Measurements from ENCODE around the gene FOXK2. TPM values are rescaled to one million over a fixed set of nuclear protein-coding genes. Genes with fewer than 3 reads are reported as not detected.

FOXK2 gene
- total RNA-seq, 1 donor from 2014 or later: 44.0 TPM

- DNase-seq (ENCODE audit: low read depth) (no peak), FAIRE-seq (no peak)
- Histone ChIP-seq H3K27me3 (ENCODE audit: control insufficient read depth, insufficient read depth, low read length) (no peaks in the 10 kb centered on the region), H3K4me3 (ENCODE audit: low read depth, low read length) (no peak overlapping the region), H3K36me3 (ENCODE audit: control insufficient read depth, insufficient read depth, low read length) (peaks cover 18% of the 10 kb centered on the region)
- no peak for TF ChIP-seq CTCF (IDR thresholded peaks at IDR 0.05; ENCODE audit: insufficient read depth, low read length, severe bottlenecking)
Measured at GRCh38 chr17:82633343-82633742, 113.8 kb downstream of the FOXK2 start.

GRCh38 chr17:82636626-82637598, 117.4 kb downstream of the FOXK2 start:
- DNase-seq (ENCODE audit: low read depth): peak; percentile 87
- no peaks in the 10 kb centered on the region for H3K27me3 ChIP-seq (ENCODE audit: control insufficient read depth, insufficient read depth, low read length)
- H3K36me3 ChIP-seq (ENCODE audit: control insufficient read depth, insufficient read depth, low read length): peaks cover 10% of the 10 kb centered on the region
- no peak overlapping the region for H3K4me3 ChIP-seq (ENCODE audit: low read depth, low read length)
- peak; percentile 40 for FAIRE-seq
- TF ChIP-seq CTCF (IDR thresholded peaks at IDR 0.05; ENCODE audit: insufficient read depth, low read length, severe bottlenecking): no peak

- no peaks in the 10 kb centered on the region for H3K27me3 ChIP-seq (ENCODE audit: control insufficient read depth, insufficient read depth, low read length)
- no peak for DNase-seq (ENCODE audit: low read depth)
- TF ChIP-seq CTCF (IDR thresholded peaks at IDR 0.05; ENCODE audit: insufficient read depth, low read length, severe bottlenecking): no peak
- no peak overlapping the region for H3K4me3 ChIP-seq (ENCODE audit: low read depth, low read length)
- no peak for FAIRE-seq
- H3K36me3 ChIP-seq (ENCODE audit: control insufficient read depth, insufficient read depth, low read length): peaks cover 13% of the 10 kb centered on the region
Measured at GRCh38 chr17:82638183-82638773, 118.7 kb downstream of the FOXK2 start.

GRCh38 chr17:82639628-82640027, 120.1 kb downstream of the FOXK2 start:
- Histone ChIP-seq H3K27me3 (ENCODE audit: control insufficient read depth, insufficient read depth, low read length) (no peaks in the 10 kb centered on the region), H3K36me3 (ENCODE audit: control insufficient read depth, insufficient read depth, low read length) (peaks cover 16% of the 10 kb centered on the region), H3K4me3 (ENCODE audit: low read depth, low read length) (no peak overlapping the region)
- TF ChIP-seq CTCF (IDR thresholded peaks at IDR 0.05; ENCODE audit: insufficient read depth, low read length, severe bottlenecking): no peak
- FAIRE-seq (no peak), DNase-seq (ENCODE audit: low read depth) (no peak)

GRCh38 chr17:82640036-82640435, 120.5 kb downstream of the FOXK2 start:
- no peak for TF ChIP-seq CTCF (IDR thresholded peaks at IDR 0.05; ENCODE audit: insufficient read depth, low read length, severe bottlenecking)
- Histone ChIP-seq H3K4me3 (ENCODE audit: low read depth, low read length) (no peak overlapping the region), H3K27me3 (ENCODE audit: control insufficient read depth, insufficient read depth, low read length) (no peaks in the 10 kb centered on the region), H3K36me3 (ENCODE audit: control insufficient read depth, insufficient read depth, low read length) (peaks cover 16% of the 10 kb centered on the region)
- FAIRE-seq: no peak
- no peak for DNase-seq (ENCODE audit: low read depth)

Data from bronchial epithelial cell (primary cell).